Loucy (cell line): Measurements from ENCODE around the gene BTBD18.

Source experiments
- H2AFZ ChIP-seq: fragments of 200-600 bp; sonication (generic); 2 replicates; pipeline ENCODE4 v1.6.0; 2016; ENCODE audit warnings: antibody characterized with exemption, mild to moderate bottlenecking, low read length, moderate library complexity
- H3F3A ChIP-seq: fragments of 200-600 bp; 2 replicates; pipeline ENCODE4 v1.6.0; 2016; ENCODE audit warnings: antibody characterized with exemption, low read depth, mild to moderate bottlenecking
- H3K27me3 ChIP-seq: fragments of 200-600 bp; sonication (generic); 2 replicates; pipeline ENCODE4 v1.6.1; 2014; ENCODE audit warnings: low read length, mild to moderate bottlenecking; ENCODE audit not compliant: insufficient read depth, poor library complexity, severe bottlenecking
- H3K36me3 ChIP-seq: fragments of 200-600 bp; sonication (generic); 2 replicates; pipeline ENCODE4 v1.6.1; 2016; ENCODE audit warnings: low read length; ENCODE audit not compliant: insufficient read depth
- H3K4me1 ChIP-seq: fragments of 200-600 bp; sonication (generic); 2 replicates; pipeline ENCODE4 v1.5.1; 2014; ENCODE audit warnings: low read length, mild to moderate bottlenecking; ENCODE audit not compliant: insufficient read depth, poor library complexity, severe bottlenecking
- H3K4me2 ChIP-seq: fragments of 200-600 bp; sonication (generic); 2 replicates; pipeline ENCODE4 v1.6.0; 2014; ENCODE audit warnings: antibody characterized with exemption, low read length, low read depth, mild to moderate bottlenecking; ENCODE audit not compliant: poor library complexity, severe bottlenecking
- H3K4me3 ChIP-seq: fragments of 200-600 bp; sonication (generic); 2 replicates; pipeline ENCODE4 v1.5.1; 2014; ENCODE audit warnings: low read length, mild to moderate bottlenecking, mixed read lengths; ENCODE audit not compliant: poor library complexity, severe bottlenecking
- H3K79me2 ChIP-seq: fragments of 200-600 bp; sonication (generic); 2 replicates; pipeline ENCODE4 v1.6.1; 2014; ENCODE audit warnings: low read length; ENCODE audit not compliant: insufficient read depth
- H3K9ac ChIP-seq: fragments of 200-600 bp; sonication (generic); 2 replicates; pipeline ENCODE4 v1.6.0; 2014; ENCODE audit warnings: mild to moderate bottlenecking, low read depth, low read length, moderate library complexity; ENCODE audit not compliant: poor library complexity, severe bottlenecking
- H3K9me2 ChIP-seq: fragments of 200-600 bp; sonication (generic); replicated peaks from 2 replicates; pipeline ENCODE4 v1.6.1; 2016; ENCODE audit warnings: low read depth, low read length, mixed read lengths
- H3K9me3 ChIP-seq: fragments of 200-600 bp; sonication (generic); 2 replicates; pipeline ENCODE4 v1.6.1; 2014; ENCODE audit warnings: mild to moderate bottlenecking, antibody characterized with exemption, low read length, low read depth; ENCODE audit not compliant: insufficient read depth
- H4K20me1 ChIP-seq: fragments of 200-600 bp; sonication (generic); 2 replicates; pipeline ENCODE4 v1.6.0; 2014; ENCODE audit warnings: antibody characterized with exemption, low read length, mild to moderate bottlenecking; ENCODE audit not compliant: insufficient read depth, poor library complexity, severe bottlenecking
- CTCF ChIP-seq: fragments of 200-600 bp; sonication (generic); conservative IDR thresholded peaks from 2 replicates; pipeline ENCODE4 v1.5.1; 2014; ENCODE audit warnings: mild to moderate bottlenecking, antibody characterized with exemption, low read length
- EZH2phosphoT487 ChIP-seq: fragments of 200-600 bp; IDR thresholded peaks from 2 replicates; pipeline ENCODE4 v1.6.1; 2018; ENCODE audit warnings: antibody characterized with exemption, mild to moderate bottlenecking, moderate library complexity, borderline replicate concordance

Gene BTBD18

DNA sequence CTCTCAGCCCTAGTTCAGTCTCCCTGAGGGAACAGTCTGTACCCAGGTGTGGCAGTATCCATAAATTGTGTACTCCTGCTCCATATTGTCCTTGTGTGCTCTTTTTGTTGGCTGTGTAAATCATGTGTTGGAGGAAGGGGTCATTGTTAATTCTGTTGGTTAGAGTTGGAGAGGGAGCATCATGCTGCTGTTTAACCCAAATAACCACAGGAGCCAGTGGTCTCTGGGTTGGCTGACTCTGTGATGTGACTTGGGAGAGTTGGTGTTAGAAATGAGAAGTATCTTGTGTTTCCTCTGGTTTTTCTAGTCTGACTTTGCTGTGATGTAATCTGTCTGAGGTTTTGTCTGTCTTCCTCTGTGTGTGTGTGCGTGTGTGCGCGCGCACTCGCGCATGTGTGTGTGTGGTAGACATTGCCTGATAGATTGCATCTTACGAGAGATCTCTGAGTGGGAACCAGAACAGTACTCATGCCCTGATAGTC, 40.5 kb upstream of the BTBD18 start:
- H3K4me1 ChIP-seq = peaks cover 62% of the 10 kb centered on the region
- H3K4me2 ChIP-seq = peak overlapping the region; percentile 90
- H3K9ac ChIP-seq = peak overlapping the region; percentile 71
- no peak overlapping the region for H2AFZ ChIP-seq
- peaks cover 22% of the 10 kb centered on the region for H3F3A ChIP-seq
- H3K36me3 ChIP-seq = peaks cover 7% of the 10 kb centered on the region; the same call in 1 of the 2 replicates
- H3K79me2 ChIP-seq = 0 out of 2 replicates have a peak, but pooled peaks cover 5% of the 10 kb centered on the region
- no peaks in the 10 kb centered on the region for H3K9me3 ChIP-seq
- H3K9me2 ChIP-seq = no peaks in the 10 kb centered on the region
- H4K20me1 ChIP-seq = no peaks in the 10 kb centered on the region
- H3K4me3 ChIP-seq = peak overlapping the region; percentile 69
- no peaks in the 10 kb centered on the region for H3K27me3 ChIP-seq
- TF ChIP-seq EZH2phosphoT487 (no peak), CTCF (no peak)

- Histone ChIP-seq H4K20me1 (no peaks in the 10 kb centered on the region), H2AFZ (no peak overlapping the region), H3K27me3 (no peaks in the 10 kb centered on the region), H3K9me2 (no peaks in the 10 kb centered on the region), H3K9ac (peak overlapping the region; percentile 55), H3K9me3 (no peaks in the 10 kb centered on the region), H3F3A (peaks cover 22% of the 10 kb centered on the region), H3K4me2 (peak overlapping the region; percentile 90), H3K36me3 (peaks cover 3% of the 10 kb centered on the region; the same call in 1 of the 2 replicates), H3K4me1 (peaks cover 62% of the 10 kb centered on the region), H3K4me3 (peak overlapping the region; percentile 69), H3K79me2 (0 out of 2 replicates have a peak, but pooled peaks cover 5% of the 10 kb centered on the region)
- TF ChIP-seq EZH2phosphoT487 = no peak
- no peak for TF ChIP-seq CTCF
Observed at GRCh38 chr11:57791321-57792059, 39.9 kb upstream of the BTBD18 start.

GRCh38 chr11:57788703-57789088, 37.1 kb upstream of the BTBD18 start:
- TF ChIP-seq EZH2phosphoT487 = no peak
- no peak for TF ChIP-seq CTCF
- H3K9ac ChIP-seq = no peak overlapping the region
- H3K27me3 ChIP-seq = no peaks in the 10 kb centered on the region

More at GRCh38 chr11:57788703-57789088, 37.1 kb upstream of the BTBD18 start:
- no peak overlapping the region for H3K4me2 ChIP-seq
- H2AFZ ChIP-seq = no peak overlapping the region
- H3K9me3 ChIP-seq = no peaks in the 10 kb centered on the region
- H4K20me1 ChIP-seq = no peaks in the 10 kb centered on the region
- H3K4me1 ChIP-seq = peaks cover 43% of the 10 kb centered on the region
- H3K79me2 ChIP-seq = 0 out of 2 replicates have a peak, but pooled peaks cover 5% of the 10 kb centered on the region
- H3K4me3 ChIP-seq = no peak overlapping the region
- H3K9me2 ChIP-seq = no peaks in the 10 kb centered on the region
- peaks cover 15% of the 10 kb centered on the region; the same call in 1 of the 2 replicates for H3F3A ChIP-seq
- no peaks in the 10 kb centered on the region for H3K36me3 ChIP-seq
